ENCODE measurements around the gene C9orf85.

GRCh38 chr9:71885467-71885866 is 26.0 kb upstream of the C9orf85 start:
- no peak for TF ChIP-seq USF2 (IDR thresholded peaks at IDR 0.05; ENCODE audit: borderline replicate concordance, low read depth, low read length)
- no peak for TF ChIP-seq POLR2AphosphoS2 (IDR thresholded peaks at IDR 0.05; ENCODE audit: low read depth, low read length)
- no peak for TF ChIP-seq POLR2A (IDR thresholded peaks at IDR 0.05; ENCODE audit: low read depth, low read length)
- no peak for TF ChIP-seq ZNF274 (IDR thresholded peaks at IDR 0.05; ENCODE audit: insufficient read depth, insufficient read length)
- TF ChIP-seq TAF1 (IDR thresholded peaks at IDR 0.05; ENCODE audit: borderline replicate concordance, low read depth, low read length), result no peak
- TF ChIP-seq YY1 (IDR thresholded peaks at IDR 0.05; ENCODE audit: low read depth, low read length), result no peak
- no peak for TF ChIP-seq RFX5 (IDR thresholded peaks at IDR 0.05; ENCODE audit: low read depth, low read length)
- TF ChIP-seq BACH1 (IDR thresholded peaks at IDR 0.05; ENCODE audit: borderline replicate concordance), result no peak
- TF ChIP-seq SREBF2 (IDR thresholded peaks at IDR 0.05; ENCODE audit: low read length), result no peak
- no peak for TF ChIP-seq ZBED1 (IDR thresholded peaks at IDR 0.05; ENCODE audit: borderline replicate concordance)
